Retinal pigment epithelial cell (primary cell): Measurements from ENCODE around the gene ANO1.

Experiments used
- DNase-seq: peaks from one replicate; pipeline ENCODE4 v3.0.0-alpha.2; 2010; ENCODE audit warnings: low read depth
- H3K4me3 ChIP-seq: 2 replicates; pipeline ENCODE4 v1.5.1; 2011; ENCODE audit warnings: mild to moderate bottlenecking, low read length, control low read depth, moderate library complexity
- TF ChIP-seq, protein P1 (sequence below): conservative IDR thresholded peaks from 2 replicates; pipeline ENCODE4 v1.5.1; 2011; ENCODE audit warnings: low read depth, low read length, control low read depth, inconsistent platforms

The ANO1 gene

DNA sequence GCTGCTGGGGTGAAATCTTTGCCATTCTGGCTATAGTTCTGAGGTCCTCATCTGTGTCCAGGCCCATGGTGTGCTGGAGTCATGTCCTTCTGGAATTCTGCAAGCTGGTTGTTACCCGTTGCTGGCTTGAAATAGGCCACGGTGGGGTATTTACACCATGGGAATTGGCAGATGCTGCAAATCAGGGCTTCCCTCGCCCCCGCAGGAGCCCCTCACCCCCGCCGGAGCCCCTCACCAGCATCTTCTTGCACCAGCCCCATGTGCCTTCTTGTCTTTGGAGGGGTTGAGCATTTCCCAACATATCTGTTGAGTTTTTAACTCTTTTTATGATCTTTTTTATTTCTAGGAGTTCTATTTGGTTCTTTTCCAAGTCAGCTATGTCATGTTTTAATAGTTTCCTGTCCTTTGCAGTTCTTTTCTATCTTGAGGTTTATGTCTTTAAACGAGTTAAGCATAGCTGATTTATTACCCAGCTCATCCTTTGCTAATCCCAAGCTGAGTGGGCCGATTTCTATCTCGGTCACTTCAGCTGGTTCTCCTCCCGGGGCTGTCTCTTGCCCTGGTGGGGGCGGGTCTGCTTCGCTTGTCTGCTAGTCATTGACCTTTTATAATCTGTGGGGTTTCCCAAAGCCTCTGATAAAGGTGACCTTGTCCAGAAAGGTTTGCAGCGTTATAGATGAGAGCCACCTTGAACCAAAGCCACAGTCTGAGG is 17.6 kb downstream of the ANO1 start:
- DNase-seq, result no peak
- H3K4me3 ChIP-seq, result no peak overlapping the region
- TF ChIP-seq, protein P1, sequence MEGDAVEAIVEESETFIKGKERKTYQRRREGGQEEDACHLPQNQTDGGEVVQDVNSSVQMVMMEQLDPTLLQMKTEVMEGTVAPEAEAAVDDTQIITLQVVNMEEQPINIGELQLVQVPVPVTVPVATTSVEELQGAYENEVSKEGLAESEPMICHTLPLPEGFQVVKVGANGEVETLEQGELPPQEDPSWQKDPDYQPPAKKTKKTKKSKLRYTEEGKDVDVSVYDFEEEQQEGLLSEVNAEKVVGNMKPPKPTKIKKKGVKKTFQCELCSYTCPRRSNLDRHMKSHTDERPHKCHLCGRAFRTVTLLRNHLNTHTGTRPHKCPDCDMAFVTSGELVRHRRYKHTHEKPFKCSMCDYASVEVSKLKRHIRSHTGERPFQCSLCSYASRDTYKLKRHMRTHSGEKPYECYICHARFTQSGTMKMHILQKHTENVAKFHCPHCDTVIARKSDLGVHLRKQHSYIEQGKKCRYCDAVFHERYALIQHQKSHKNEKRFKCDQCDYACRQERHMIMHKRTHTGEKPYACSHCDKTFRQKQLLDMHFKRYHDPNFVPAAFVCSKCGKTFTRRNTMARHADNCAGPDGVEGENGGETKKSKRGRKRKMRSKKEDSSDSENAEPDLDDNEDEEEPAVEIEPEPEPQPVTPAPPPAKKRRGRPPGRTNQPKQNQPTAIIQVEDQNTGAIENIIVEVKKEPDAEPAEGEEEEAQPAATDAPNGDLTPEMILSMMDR, result no peak

DNA sequence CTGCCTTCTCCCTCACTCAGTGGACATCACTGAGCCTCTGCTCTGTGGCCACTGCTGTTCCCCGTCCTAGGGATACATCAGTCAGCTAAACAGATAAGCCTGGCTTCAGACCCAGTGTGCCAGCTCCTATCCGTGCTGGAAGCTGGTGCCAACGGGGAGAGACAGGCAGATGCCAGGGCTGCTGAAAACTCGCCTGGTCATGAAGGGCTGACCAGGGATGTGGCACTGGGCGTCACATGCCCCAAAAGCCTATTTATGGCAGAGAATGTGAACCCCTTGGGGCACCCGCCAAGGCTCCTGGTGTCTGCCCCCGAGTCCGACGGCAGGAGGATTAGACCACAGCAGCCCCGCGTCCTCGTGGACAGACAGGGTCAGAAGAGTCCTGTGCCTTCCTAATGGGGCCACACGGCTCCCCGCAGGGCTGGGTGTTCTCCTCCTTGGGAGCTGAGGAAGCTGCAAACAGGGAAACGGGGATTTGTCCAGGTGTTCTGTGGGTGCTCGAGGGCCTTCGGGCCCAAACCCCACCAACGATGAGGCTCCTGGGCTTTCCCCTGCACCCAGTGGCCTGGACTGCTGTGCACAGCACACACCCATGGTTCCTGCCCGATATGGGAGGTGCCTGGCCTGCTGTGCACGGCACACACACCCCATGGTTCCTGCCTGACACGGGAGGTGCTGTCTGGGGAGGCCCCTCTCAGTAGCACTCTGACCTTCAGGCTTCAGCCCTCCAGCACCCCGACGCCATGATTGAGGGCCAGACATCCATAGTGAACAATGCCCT is 19.9 kb downstream of the ANO1 start:
- DNase-seq, result no peak
- TF ChIP-seq, protein P1, result no peak

DNA sequence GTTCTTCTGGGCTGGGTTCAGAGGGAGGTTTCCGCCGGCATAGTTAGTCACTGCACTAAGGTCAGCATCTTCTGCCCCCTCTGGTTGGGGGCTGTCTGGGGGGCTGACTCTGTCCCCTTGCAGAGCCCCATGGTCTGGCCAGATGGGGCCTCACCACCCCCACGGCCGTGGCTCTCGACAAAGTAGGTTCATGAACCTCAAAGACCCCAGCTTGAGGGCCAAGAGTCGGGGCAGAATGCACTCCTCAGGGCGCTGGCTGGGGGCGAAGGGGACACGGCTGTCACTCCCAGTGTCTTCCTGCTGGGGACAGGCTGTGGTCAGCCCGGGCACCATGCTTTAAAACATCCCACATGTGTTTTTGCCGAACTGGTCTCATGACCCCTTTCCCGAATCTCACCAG is 20.8 kb downstream of the ANO1 start:
- DNase-seq, result no peak
- no peak overlapping the region for H3K4me3 ChIP-seq
- TF ChIP-seq, protein P1, result no peak

More for the DNA sequence above, 19.9 kb downstream of the ANO1 start:
- H3K4me3 ChIP-seq, result no peak overlapping the region

DNA sequence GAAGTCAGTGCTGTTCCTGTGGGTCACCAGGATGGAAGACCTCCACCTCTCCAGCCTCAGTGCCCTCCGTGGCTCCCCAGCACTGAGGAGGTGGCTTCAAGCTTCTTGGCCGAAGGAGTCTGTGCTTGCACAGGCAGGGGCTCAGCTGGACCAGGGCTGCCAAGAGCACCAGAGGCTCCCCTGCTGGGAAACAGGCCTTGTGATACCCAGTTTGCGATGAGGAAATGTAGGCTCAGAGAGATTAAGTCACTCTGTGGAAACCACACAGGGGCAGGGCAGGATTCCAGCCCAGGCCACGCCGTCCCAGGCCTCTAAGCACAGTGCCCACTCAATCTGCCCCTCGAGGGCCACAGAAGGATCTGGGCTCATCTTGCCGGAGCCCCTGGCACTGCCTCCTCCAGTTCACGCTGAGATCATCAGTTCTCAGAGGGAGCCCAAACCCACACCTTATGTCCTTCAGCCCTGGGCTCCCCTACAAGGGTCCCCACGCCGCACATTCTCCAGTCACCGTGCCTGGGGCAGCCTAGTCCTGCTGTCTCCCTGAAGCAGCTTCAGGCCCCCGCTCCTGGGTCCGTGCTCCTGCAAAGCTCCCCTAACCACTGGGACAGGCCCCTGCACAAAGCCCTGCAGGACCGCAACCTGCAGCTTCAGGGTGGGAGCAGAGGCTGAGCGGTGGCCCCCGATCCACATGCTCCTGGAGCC is 21.6 kb downstream of the ANO1 start:
- TF ChIP-seq, protein P1, result no peak
- no peak for DNase-seq
- no peak overlapping the region for H3K4me3 ChIP-seq

DNA sequence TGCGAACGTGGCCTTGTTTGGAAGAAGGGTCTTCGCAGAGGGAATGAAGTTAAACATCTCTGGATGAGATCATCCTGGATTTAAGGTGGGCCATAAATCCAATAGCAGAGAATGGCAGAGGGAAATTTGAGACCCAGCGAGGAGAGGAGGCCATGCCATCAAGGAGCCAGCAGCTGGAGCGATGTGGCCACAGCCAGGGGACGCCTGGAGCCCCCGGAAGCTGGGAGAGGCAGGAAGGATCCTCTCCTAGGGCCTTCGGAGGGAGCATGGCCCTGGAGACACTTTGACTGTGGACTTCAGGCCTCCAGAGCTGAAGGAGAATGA is 22.1 kb downstream of the ANO1 start:
- TF ChIP-seq, protein P1, result no peak
- no peak overlapping the region for H3K4me3 ChIP-seq
- no peak for DNase-seq

DNA sequence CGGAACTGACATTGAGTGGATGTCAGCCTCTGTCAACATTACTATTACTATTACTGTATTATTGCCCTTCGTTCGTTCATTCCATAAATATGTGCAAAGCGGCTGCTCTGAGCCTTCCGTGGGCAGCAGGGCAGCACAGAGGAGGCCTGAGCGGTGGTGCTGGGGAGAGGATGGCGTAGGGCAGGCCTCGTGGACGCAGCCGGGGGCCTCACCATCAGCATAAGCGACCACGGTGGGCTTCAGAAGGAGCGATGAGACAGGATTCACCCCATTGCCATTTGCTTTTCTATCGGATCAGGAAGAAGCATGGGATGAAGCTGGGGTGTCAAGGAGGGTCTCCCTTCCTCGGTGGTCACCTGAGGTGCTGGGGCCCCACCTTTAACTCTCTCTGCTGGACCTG is 22.7 kb downstream of the ANO1 start:
- no peak overlapping the region for H3K4me3 ChIP-seq
- DNase-seq, result no peak
- TF ChIP-seq, protein P1, result no peak
